Heart left ventricle (tissue), 16 donors: ENCODE measurements around the gene DVL1. TPM values are rescaled to one million over a fixed set of nuclear protein-coding genes. Genes with fewer than 3 reads are reported as not detected.

Experiments
- ATAC-seq, 4 donors: fragments of 200-7000 bp; cut with Tn5 transposase; one replicate each; pipeline ENCODE4 v1.9.1; 2020 to 2022; ENCODE audit warnings: moderate library complexity in 4 of 4, mild to moderate bottlenecking in 3 of 4, moderate number of reproducible peaks in 1 of 4
- DNase-seq, 5 donors: peaks; one replicate each; pipeline ENCODE4 v3.0.0-alpha.2; 2020
- H3K27ac ChIP-seq, 12 donors: fragments of 200-600 bp; sonication (generic) in 4 of 12; one replicate each; pipeline versions ENCODE4 v1.5.0 to v1.8.0; 2016 to 2022; ENCODE audit warnings: mild to moderate bottlenecking in 2 of 12
- H3K27me3 ChIP-seq, 9 donors: fragments of 200-600 bp; sonication (generic) in 2 of 9; one replicate each; pipeline versions ENCODE4 v1.5.1 to v1.8.0; 2016 to 2022; ENCODE audit warnings: mild to moderate bottlenecking in 3 of 9
- H3K36me3 ChIP-seq, 9 donors: fragments of 200-600 bp; sonication (generic) in 2 of 9; one replicate each; pipeline versions ENCODE4 v1.5.0 to v1.8.0; 2018 to 2022; ENCODE audit warnings: mild to moderate bottlenecking in 2 of 9
- H3K4me1 ChIP-seq, 12 donors: fragments of 200-600 bp; sonication (generic) in 4 of 12; one replicate each; pipeline versions ENCODE4 v1.5.0 to v1.8.0; 2016 to 2022; ENCODE audit warnings: mild to moderate bottlenecking in 3 of 12
- H3K4me3 ChIP-seq, 12 donors: fragments of 200-600 bp; sonication (generic) in 4 of 12; one replicate each; pipeline versions ENCODE4 v1.5.0 to v1.8.0; 2017 to 2022; ENCODE audit warnings: mild to moderate bottlenecking in 9 of 12, moderate library complexity in 4 of 12
- H3K9me3 ChIP-seq, 12 donors: fragments of 200-600 bp; sonication (generic) in 4 of 12; one replicate each; pipeline versions ENCODE4 v1.5.0 to v1.8.0; 2016 to 2022; ENCODE audit warnings: mild to moderate bottlenecking in 1 of 12
- CTCF ChIP-seq, 12 donors: fragments of 200-600 bp; sonication (generic) in 4 of 12; IDR thresholded peaks; one replicate each; pipeline versions ENCODE4 v1.5.0 to v1.8.0; 2018 to 2022; ENCODE audit warnings: antibody characterized with exemption in 12 of 12, mild to moderate bottlenecking in 5 of 12
- POLR2A ChIP-seq, 2 donors: fragments of 450-650 bp; IDR thresholded peaks; one replicate each; pipeline ENCODE4 v1.6.1; 2017; ENCODE audit warnings: antibody characterized with exemption in 2 of 2, mild to moderate bottlenecking in 2 of 2, moderate library complexity in 2 of 2
- WGBS, 4 donors: extraction: QIAGEN DNeasy Blood & Tissue Kit in 2 of 4; methylation state at CpG; one replicate each; pipeline versions ENCODE4 v1.1.5 to v1.1.7; 2013 to 2018; 5-methylcytosine and 5-hydroxymethylcytosine counted together
- intact Hi-C, 10 donors: fragments of 100-400 bp; cut with DNase I; formaldehyde crosslinking; loops; one replicate each; pipeline versions ENCODE4 v1.11.1 to v1.14.2; 2022
- polyA plus RNA-seq, 2 donors: library from polyadenylated mRNA; stranded (reverse); fragments of 200-250 nt; gene quantifications; one replicate each; pipeline ENCODE4 v1.2.3, GENCODE V29; 2013
- total RNA-seq, 9 donors: library from RNA; depleted of rRNA in 2 of 9; stranded (reverse); fragments of >200 nt in 2 of 9; fragmentation: NEBNext Ultra II Directional in 3 of 9; extraction: Animal tissue kit (Norgen Biotek cat#: 25700) in 3 of 9; gene quantifications; one replicate each; pipeline versions ENCODE4 v1.1.0 to v1.2.4, GENCODE V29; 2016 to 2023
- donor health status: ischemic (EF 13 %, LVEDD 7.1; RV severe dilation, severe dysfunction).
- donor health status: healthy with polysubstance abuse.
- donor health status: DM: no; HTN: yes; CAD: no.
- donor health status: DM: no; HTN: no; CAD: no.
- donor health status: ischemic (EF 25% LVEDD 6.9; RV normal size, moderate dysfunction).
- donor health status: ischemic (EF 25% LVEDD 5.7; RV mildly dilated, moderate dysfunction).
- donor health status: healthy.
- donor health status: DM: yes; HTN: yes; CAD: no.
- donor health status: ischemic (EF 35%, LVEDD 5.7; RV mildly dilated, moderate dysfunction).
- donor health status: nonischemic (EF 11% LVEDD 7.7; RV severe dilation, severe dysfunction).
- donor health status: DM: yes; HTN: yes; CAD: no.
- donor health status: PGD.
- donor health status: ischemic (EF 29% LVEDD 5.4; RV normal size, mild dysfunction).
- donor health status: nonischemic (EF 23%, LVEDD 6.1; RV moderate dilation, normal function).

Gene DVL1
- total and polyA plus RNA-seq, 11 donors, result 75.3 to 177 (median 87.1) TPM

- H3K36me3 ChIP-seq, result no peaks in the 10 kb centered on the region
- H3K4me3 ChIP-seq, result no peak overlapping the region
- no peak for DNase-seq
- intact Hi-C loops, result loop anchor here in 1 of 10 donors (10.0 kb wide), 1 partner anchor 331 kb away; no protein-coding TSS in a partner anchor
- WGBS, 4 donors, result 72 to 84% (median 82%) methylated on average over 10 of the region's 10 CpGs
- H3K4me1 ChIP-seq, result peaks cover 0 to 9% (median 3%) of the 10 kb centered on the region in 12 donors
- ATAC-seq, result no peak
- H3K27me3 ChIP-seq, result peaks cover 0 to under 1% (median 0%) of the 10 kb centered on the region in 9 donors
- no peaks in the 10 kb centered on the region for H3K9me3 ChIP-seq
- H3K27ac ChIP-seq, result no peak overlapping the region
- no peak for TF ChIP-seq CTCF (IDR thresholded peaks at IDR 0.05)
- TF ChIP-seq POLR2A (IDR thresholded peaks at IDR 0.05), result no peak
Measured at GRCh38 chr1:1365875-1366698, 16.9 kb upstream of the DVL1 start.

DNA sequence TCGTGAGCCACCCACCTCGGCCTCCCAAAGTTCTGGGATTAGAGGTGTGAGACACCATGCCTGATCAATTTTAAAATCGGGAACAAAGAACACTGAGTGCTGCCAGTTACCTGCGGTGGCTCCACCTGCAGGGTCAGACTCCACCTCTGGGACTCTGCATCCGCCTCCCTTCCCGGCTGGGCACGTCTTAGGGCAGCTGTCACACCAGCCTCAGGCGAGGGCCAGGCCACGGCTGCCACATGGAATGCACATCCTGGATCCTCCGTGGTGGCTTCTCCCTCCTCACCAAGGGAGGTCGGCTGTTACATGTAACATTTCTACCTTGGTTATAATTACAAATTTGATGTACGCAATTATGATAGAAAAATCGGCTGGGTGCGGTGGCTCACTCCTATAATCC lies 15.0 kb upstream of the DVL1 start:
- DNase-seq (no peak), ATAC-seq (no peak)
- Histone ChIP-seq H3K36me3 (no peaks in the 10 kb centered on the region), H3K4me3 (no peak overlapping the region), H3K4me1 (peaks cover 0 to 24% (median 2%) of the 10 kb centered on the region in 12 donors), H3K27me3 (peaks cover 0 to 3% (median 0%) of the 10 kb centered on the region in 9 donors), H3K9me3 (no peaks in the 10 kb centered on the region), H3K27ac (no peak overlapping the region)
- 77 to 87% (median 82%) methylated on average over 14 of the region's 14 CpGs for WGBS, 4 donors
- intact Hi-C loops, result loop anchor here in 1 of 10 donors (10.0 kb wide), 1 partner anchor 329 kb away; no protein-coding TSS in a partner anchor
- TF ChIP-seq POLR2A (IDR thresholded peaks at IDR 0.05) (no peak), CTCF (IDR thresholded peaks at IDR 0.05) (no peak)

DNA sequence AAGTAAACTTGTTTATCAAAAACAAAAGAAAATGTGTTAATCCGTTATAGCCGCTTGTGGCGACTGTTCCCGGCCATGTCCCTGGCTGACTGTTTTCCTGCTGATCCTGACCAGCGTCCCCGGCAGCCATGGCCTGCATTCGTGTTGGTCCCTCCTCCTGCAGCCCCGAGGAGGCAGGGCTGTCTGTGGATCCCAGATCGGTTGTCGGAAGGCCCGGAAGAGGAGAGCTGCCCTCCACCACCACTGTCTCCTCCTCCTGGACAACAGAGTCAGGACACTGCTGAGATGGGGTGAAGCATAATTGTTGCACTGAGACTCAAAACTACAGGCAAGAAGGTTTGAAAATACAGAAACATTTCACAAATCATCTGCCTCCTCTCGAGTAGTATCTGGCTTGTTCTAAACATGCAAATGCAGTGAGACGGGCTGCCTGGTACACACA lies 12.8 kb upstream of the DVL1 start:
- intact Hi-C loops, result loop anchor here in 1 of 10 donors (10.0 kb wide), 1 partner anchor 327 kb away; no protein-coding TSS in a partner anchor
- peak overlapping the region in 9 of 12 donors; percentile 28 to 91 (median 78) for H3K27ac ChIP-seq
- H3K4me1 ChIP-seq, result peaks cover 0 to 33% (median 7%) of the 10 kb centered on the region in 12 donors
- WGBS, 4 donors, result 23 to 31% (median 27%) methylated on average over 13 of the region's 13 CpGs
- H3K4me3 ChIP-seq, result peak overlapping the region in 3 of 12 donors; percentile 3 to 19 (median 10)
- H3K27me3 ChIP-seq, result peaks cover 0 to 20% (median under 1%) of the 10 kb centered on the region in 9 donors
- TF ChIP-seq POLR2A (IDR thresholded peaks at IDR 0.05), result no peak
- TF ChIP-seq CTCF (IDR thresholded peaks at IDR 0.05), result peak in 2 of 12 donors; percentile 13 to 26
- H3K36me3 ChIP-seq, result no peaks in the 10 kb centered on the region
- ATAC-seq (peak in 2 of 4 donors; percentile 26), DNase-seq (peak in 4 of 5 donors; percentile 52 to 68 (median 66))
- no peaks in the 10 kb centered on the region for H3K9me3 ChIP-seq
